ENCODE results near the gene KRTAP4-6. TPM values are rescaled to one million over a fixed set of nuclear protein-coding genes. Genes with fewer than 3 reads are reported as not detected.

KRTAP4-6 gene
- total and polyA plus RNA-seq, 9 donors = not detected

DNA sequence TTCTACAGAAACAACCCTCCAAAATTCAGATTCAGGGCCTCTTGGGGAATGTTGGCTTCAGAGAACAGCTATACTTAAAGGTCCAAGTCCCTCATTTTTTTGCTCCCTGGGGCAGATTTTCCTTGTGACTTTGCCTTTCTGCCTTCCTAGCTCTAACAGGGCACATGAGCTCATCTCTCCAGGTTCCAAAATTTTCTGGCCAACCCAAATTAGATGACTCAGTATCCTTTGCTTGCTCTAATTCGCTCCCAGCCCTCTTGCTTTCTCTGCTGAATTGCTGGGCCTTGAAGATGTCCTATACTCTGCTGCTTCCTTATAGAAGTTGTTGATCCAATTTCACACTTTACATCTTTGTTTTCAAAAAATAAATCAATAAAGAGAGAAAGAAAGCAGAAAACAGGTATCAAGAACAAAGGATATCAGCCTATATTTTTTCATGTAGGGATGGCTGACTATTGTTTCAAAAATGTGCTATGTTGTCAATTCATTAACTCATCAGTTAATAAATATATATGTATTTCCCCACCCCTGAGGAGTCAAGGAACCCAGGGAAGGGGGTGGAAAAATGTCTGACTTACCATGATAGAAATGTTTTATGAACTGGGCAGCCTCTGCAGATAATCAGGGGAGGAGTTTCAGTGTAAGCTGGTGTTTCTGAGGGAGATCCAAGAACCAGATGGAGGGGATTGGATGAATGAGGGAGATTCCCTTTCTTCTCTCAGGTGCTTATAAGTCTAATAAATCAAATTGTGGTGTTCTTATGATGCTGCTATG, 38.7 kb upstream of the KRTAP4-6 start:
- no peak overlapping the region for H3K4me3 ChIP-seq
- 60 to 95% (median 89%) methylated on average over 1 of the region's 1 CpG for WGBS, 3 donors
- no peak overlapping the region for H3K27ac ChIP-seq
- H3K9me3 ChIP-seq = no peaks in the 10 kb centered on the region
- intact Hi-C loops (cut with DNase I) = no loop called here
- DNase-seq = no peak
- H3K27me3 ChIP-seq = no peaks in the 10 kb centered on the region
- no peaks in the 10 kb centered on the region for H3K36me3 ChIP-seq
- H3K4me1 ChIP-seq (ENCODE audit: insufficient read depth) = no peaks in the 10 kb centered on the region
- TF ChIP-seq POLR2A (IDR thresholded peaks at IDR 0.05) (no peak), EP300 (IDR thresholded peaks at IDR 0.05) (no peak)
- TF ChIP-seq, protein P1, sequence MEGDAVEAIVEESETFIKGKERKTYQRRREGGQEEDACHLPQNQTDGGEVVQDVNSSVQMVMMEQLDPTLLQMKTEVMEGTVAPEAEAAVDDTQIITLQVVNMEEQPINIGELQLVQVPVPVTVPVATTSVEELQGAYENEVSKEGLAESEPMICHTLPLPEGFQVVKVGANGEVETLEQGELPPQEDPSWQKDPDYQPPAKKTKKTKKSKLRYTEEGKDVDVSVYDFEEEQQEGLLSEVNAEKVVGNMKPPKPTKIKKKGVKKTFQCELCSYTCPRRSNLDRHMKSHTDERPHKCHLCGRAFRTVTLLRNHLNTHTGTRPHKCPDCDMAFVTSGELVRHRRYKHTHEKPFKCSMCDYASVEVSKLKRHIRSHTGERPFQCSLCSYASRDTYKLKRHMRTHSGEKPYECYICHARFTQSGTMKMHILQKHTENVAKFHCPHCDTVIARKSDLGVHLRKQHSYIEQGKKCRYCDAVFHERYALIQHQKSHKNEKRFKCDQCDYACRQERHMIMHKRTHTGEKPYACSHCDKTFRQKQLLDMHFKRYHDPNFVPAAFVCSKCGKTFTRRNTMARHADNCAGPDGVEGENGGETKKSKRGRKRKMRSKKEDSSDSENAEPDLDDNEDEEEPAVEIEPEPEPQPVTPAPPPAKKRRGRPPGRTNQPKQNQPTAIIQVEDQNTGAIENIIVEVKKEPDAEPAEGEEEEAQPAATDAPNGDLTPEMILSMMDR (IDR thresholded peaks at IDR 0.05) = no peak

DNA sequence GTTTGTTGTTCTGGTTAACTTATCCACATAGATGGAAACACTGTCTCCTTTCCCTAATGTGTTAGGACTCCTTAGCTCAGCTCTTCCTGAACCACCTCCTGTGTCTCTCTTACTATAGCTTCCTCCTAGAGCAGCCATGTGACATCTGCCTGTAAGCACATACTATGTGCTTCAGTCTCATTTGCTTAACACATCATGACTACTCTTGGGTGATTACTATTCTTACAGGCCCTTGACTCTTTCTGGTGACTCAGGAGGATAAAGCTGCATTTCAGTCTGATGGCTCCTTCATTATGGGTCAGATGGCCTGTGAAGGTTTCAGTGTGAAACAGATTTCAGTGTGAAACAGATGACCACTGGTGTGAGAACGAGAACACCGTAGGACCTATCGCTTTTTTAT, 38.0 kb upstream of the KRTAP4-6 start:
- H3K4me3 ChIP-seq = no peak overlapping the region
- 95 to 97% (median 97%) methylated on average over 3 of the region's 3 CpGs for WGBS, 3 donors
- H3K27ac ChIP-seq = no peak overlapping the region
- H3K9me3 ChIP-seq = no peaks in the 10 kb centered on the region
- intact Hi-C loops (cut with DNase I) = no loop called here
- no peak for TF ChIP-seq EP300 (IDR thresholded peaks at IDR 0.05)
- no peak for TF ChIP-seq POLR2A (IDR thresholded peaks at IDR 0.05)
- TF ChIP-seq, protein P1 (IDR thresholded peaks at IDR 0.05) = no peak
- H3K36me3 ChIP-seq = no peaks in the 10 kb centered on the region
- no peak for DNase-seq
- no peaks in the 10 kb centered on the region for H3K4me1 ChIP-seq (ENCODE audit: insufficient read depth)
- no peaks in the 10 kb centered on the region for H3K27me3 ChIP-seq

DNA sequence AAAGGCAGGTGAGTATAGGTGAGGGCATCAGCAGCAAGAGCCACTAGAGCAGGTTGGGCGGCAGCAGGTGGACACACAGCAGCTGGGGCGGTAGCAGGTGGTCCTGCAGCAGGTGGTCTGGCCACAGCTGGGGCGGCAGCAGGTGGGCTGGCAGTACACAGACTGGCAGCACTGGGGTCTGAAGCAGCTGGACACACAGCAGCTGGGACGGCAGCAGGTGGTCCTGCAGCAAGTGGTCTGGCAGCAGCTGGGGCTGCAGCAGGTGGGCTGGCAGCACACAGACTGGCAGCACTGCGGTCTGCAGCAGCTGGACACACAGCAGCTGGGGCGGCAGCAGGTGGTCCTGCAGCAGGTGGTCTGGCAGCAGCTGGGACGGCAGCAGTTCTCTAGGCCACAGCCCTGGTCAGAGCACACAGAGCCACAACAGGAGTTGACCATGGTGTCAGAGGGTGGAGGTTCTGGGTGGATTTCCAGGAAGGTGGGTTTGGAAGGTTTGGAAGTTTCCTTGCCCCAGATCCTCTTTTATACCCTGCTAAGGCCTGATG, 37.5 kb upstream of the KRTAP4-6 start, which contains the start of gene KRTAP4-2:
TSS of gene KRTAP4-2 (minus strand) at position 495 of the 545 bp plus-strand sequence. CDS start at position 438, 57 bp downstream.
- no peaks in the 10 kb centered on the region for H3K27me3 ChIP-seq
- intact Hi-C loops (cut with DNase I) = no loop called here
- H3K4me3 ChIP-seq = no peak within 1 kb of the TSS
- H3K9me3 ChIP-seq = no peaks in the 10 kb centered on the region
- no peak for TF ChIP-seq POLR2A (IDR thresholded peaks at IDR 0.05)
- no peak for TF ChIP-seq EP300 (IDR thresholded peaks at IDR 0.05)
- TF ChIP-seq, protein P1 (IDR thresholded peaks at IDR 0.05) = no peak
- 83 to 88% (median 84%) methylated on average over 7 of the region's 7 CpGs for WGBS, 3 donors
- H3K27ac ChIP-seq = no peak within 1 kb of the TSS
- H3K4me1 ChIP-seq (ENCODE audit: insufficient read depth) = no peaks in the 10 kb centered on the region
- no peaks in the 10 kb centered on the region for H3K36me3 ChIP-seq
- no peak for DNase-seq

DNA sequence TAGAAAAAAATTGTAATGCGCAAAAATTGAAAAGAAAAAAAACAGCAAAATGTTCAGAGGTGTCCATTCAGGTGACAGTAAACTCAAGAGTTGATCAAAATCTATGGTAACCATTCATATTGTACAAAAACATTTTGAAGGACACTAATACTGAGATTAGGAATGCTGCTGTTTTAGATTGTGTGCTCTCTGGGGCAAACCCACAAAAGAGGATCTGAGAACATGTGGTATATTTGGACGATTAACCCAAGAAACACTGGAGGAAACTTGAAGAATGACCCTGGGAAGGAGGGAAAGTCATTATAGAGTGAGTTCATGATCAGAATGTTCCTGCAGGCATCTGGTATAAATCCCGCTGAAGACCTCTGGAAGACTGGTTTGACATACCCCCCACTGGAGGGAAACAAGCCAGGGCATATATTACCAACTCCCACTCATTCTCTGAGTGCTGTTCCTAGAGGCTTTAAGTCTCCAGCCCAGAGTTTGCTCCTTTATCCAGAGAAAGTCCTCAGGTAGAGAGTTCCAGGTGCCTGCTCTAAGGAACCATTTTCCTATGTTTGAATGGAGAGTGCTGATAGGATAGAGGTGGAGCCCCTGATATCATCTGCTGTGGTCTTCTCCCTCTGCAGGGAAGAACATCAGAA, 36.5 kb upstream of the KRTAP4-6 start:
- TF ChIP-seq POLR2A (IDR thresholded peaks at IDR 0.05) (no peak), EP300 (IDR thresholded peaks at IDR 0.05) (no peak)
- TF ChIP-seq, protein P1 (IDR thresholded peaks at IDR 0.05) = no peak
- DNase-seq = no peak
- Histone ChIP-seq H3K9me3 (no peaks in the 10 kb centered on the region), H3K36me3 (no peaks in the 10 kb centered on the region), H3K27me3 (no peaks in the 10 kb centered on the region), H3K27ac (no peak overlapping the region), H3K4me1 (ENCODE audit: insufficient read depth) (no peaks in the 10 kb centered on the region), H3K4me3 (no peak overlapping the region)
- intact Hi-C loops (cut with DNase I) = no loop called here
- WGBS, 3 donors = 54 to 58% (median 55%) methylated on average over 3 of the region's 3 CpGs

Data from ovary (tissue), 9 donors.